Subcutaneous adipose tissue (tissue), 4 donors: ENCODE measurements around the gene ZNF417. TPM values are rescaled to one million over a fixed set of nuclear protein-coding genes. Genes with fewer than 3 reads are reported as not detected.

Source experiments
- total RNA-seq, 4 donors: library from RNA; depleted of rRNA; stranded (reverse); fragments of >200 nt; gene quantifications; one replicate each; pipeline ENCODE4 v1.1.0, GENCODE V29; 2016
- TF ChIP-seq, protein P1 (sequence below): fragments of 450-650 bp; IDR thresholded peaks from one replicate; pipeline ENCODE4 v1.5.1; 2016; ENCODE audit warnings: low read depth, mild to moderate bottlenecking, control low read depth, antibody characterized with exemption, moderate library complexity

ZNF417 gene
- total RNA-seq, 4 donors from 2014 or later = 13.9 to 19.2 (median 15.0) TPM

GRCh38 chr19:57907394-57907793 is 9.0 kb downstream of the ZNF417 start:
- TF ChIP-seq, protein P1, sequence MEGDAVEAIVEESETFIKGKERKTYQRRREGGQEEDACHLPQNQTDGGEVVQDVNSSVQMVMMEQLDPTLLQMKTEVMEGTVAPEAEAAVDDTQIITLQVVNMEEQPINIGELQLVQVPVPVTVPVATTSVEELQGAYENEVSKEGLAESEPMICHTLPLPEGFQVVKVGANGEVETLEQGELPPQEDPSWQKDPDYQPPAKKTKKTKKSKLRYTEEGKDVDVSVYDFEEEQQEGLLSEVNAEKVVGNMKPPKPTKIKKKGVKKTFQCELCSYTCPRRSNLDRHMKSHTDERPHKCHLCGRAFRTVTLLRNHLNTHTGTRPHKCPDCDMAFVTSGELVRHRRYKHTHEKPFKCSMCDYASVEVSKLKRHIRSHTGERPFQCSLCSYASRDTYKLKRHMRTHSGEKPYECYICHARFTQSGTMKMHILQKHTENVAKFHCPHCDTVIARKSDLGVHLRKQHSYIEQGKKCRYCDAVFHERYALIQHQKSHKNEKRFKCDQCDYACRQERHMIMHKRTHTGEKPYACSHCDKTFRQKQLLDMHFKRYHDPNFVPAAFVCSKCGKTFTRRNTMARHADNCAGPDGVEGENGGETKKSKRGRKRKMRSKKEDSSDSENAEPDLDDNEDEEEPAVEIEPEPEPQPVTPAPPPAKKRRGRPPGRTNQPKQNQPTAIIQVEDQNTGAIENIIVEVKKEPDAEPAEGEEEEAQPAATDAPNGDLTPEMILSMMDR = no peak

DNA sequence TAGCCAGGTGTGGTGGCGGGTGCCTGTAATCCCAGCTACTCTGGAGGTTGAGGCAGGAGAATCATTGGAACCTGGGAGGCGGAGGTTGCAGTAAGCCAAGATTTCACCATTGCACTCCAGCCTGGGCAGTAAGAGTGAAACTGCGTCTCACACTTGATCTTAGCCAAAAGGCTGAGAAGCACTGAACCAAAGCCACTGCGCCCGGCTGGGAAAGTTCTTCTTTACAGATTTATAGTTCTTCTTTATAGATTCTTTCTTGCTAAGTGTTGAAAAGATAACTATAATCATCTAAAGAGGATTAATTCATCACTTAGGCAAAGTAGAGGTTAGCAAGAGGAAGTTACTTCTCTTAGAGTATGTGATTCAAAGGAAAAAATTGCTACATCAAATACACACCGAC is 11.1 kb downstream of the ZNF417 start:
- TF ChIP-seq, protein P1 = no peak

GRCh38 chr19:57903618-57904184 is 12.7 kb downstream of the ZNF417 start:
- TF ChIP-seq, protein P1 = no peak

DNA sequence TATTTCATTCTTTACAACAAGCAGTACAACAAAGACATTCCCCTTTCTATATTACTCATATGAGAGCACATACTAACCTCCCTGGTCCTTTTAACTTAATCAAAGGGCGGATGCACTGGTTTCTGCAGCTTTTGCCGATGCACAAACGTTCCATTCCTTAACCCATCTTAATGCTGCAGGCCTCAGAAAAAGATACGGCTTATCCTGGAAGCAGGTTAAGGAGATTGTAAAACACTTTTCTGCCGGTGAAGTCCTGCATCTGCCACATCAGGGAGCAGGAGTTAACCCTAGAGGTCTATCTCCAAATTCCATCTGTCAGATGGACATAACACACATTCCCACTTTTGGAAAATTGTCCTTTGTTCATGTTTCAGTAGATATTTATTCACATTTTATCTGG is 16.1 kb downstream of the ZNF417 start:
- TF ChIP-seq, protein P1 = no peak

- TF ChIP-seq, protein P1 = no peak
Observed at GRCh38 chr19:57888560-57889231, 27.7 kb downstream of the ZNF417 start, which contains the start of gene ZNF814. Gene ZNF814, minus strand, starts transcription at chr19:57889037. Its CDS starts 235 bp downstream, at chr19:57888802.

- TF ChIP-seq, protein P1 = no peak
Observed at GRCh38 chr19:57888107-57888559, 28.3 kb downstream of the ZNF417 start.

GRCh38 chr19:57887195-57887941 is 29.0 kb downstream of the ZNF417 start:
- TF ChIP-seq, protein P1 = no peak
